Measurements from ENCODE around the gene ZNF365.

DNA sequence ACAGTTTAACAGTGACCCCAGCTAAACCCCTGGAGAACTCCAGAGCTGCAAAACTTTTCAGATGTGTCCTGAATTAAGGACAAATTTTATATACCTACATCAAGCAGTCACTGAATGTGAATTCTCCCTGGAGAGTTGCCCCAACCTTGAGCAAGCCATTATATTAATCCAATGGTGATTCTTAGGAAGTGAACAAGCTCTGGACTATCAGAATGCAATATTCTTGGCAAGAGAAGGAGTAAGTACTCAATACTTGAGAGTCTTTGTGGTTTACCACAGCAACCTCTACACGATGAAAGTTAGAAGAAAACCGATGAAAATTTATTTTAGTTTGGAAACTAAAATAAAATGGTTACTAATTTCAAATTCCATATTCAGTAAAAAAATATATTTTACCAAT lies 19.3 kb upstream of the ZNF365 start:
- TF ChIP-seq, protein P1, sequence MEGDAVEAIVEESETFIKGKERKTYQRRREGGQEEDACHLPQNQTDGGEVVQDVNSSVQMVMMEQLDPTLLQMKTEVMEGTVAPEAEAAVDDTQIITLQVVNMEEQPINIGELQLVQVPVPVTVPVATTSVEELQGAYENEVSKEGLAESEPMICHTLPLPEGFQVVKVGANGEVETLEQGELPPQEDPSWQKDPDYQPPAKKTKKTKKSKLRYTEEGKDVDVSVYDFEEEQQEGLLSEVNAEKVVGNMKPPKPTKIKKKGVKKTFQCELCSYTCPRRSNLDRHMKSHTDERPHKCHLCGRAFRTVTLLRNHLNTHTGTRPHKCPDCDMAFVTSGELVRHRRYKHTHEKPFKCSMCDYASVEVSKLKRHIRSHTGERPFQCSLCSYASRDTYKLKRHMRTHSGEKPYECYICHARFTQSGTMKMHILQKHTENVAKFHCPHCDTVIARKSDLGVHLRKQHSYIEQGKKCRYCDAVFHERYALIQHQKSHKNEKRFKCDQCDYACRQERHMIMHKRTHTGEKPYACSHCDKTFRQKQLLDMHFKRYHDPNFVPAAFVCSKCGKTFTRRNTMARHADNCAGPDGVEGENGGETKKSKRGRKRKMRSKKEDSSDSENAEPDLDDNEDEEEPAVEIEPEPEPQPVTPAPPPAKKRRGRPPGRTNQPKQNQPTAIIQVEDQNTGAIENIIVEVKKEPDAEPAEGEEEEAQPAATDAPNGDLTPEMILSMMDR (IDR thresholded peaks at IDR 0.05), result no peak
- TF ChIP-seq POLR2A (IDR thresholded peaks at IDR 0.05) (no peak), EP300 (IDR thresholded peaks at IDR 0.05) (no peak)

Data from tibial nerve (tissue), 4 donors.